Measurements from ENCODE around the gene COL16A1.
A peak's percentile ranks its signal among the peaks of the same experiment; 100 is the strongest.

Gene COL16A1

DNA sequence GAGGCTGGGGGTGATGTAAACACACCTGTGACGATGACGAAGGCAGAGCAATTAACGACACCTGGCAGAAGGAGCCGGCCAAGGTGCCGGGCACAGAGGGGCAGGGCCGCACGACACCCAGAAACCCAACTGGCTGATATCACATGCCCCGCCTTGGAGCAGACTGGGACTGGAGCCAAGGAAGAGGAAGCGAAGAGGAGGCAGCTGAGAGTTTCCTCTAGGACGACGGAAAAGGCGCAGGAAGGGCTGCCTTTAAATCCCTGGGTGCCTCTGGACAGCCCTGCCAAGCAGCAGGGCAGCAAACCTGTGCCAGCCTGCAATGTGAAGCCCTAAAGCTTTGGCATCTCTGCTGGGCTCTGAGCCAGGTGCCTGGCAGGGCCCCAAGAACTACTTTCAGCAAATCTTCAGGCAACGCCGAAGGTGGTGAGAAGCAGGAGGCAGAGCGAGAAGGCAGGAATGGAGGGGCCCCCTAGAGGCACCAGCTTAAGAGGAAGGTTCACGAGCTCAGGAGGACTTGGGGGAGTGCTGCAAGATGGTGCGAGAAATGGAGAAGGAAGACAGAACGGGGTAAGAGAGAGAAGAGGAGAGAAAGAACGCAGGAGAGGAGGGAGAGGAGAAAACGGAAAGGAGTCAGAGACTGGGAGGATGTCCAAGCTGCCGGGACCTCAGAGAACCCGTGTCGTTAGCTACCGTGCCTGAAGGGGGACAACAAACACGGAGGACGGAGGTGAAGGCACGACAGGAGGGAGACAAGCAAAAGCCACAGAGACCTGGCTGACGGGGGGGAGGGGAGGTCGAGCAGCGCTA is 33.8 kb downstream of the COL16A1 start:
- H3K27ac Mint-ChIP-seq = no peak overlapping the region
- no peaks in the 10 kb centered on the region for H3K36me3 Mint-ChIP-seq

DNA sequence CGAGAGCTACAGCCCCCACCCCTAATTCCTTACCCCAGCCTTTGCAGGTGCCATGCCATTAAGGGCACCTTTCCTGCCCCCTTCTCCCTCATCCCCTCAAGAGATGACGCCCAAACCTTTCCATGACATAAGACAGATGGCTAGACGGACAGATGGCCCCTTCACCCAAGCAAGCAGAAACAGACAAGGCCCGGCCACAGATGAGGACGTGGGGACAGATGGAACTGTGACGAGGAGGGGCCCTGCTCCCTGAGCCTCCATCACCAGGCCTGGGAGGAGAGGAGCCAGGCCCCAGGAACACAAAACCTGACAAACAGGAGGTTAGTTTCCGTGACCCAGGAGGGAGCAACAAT is 34.4 kb downstream of the COL16A1 start:
- Mint-ChIP-seq H3K9me3 (no peaks in the 10 kb centered on the region), H3K4me1 (peaks cover 11% of the 10 kb centered on the region), H3K27ac (no peak overlapping the region), H3K27me3 (peaks cover 10% of the 10 kb centered on the region), H3K36me3 (no peaks in the 10 kb centered on the region), H3K4me3 (no peak overlapping the region)

More for the DNA sequence above, 33.8 kb downstream of the COL16A1 start:
- Mint-ChIP-seq H3K4me1 (peaks cover 11% of the 10 kb centered on the region), H3K9me3 (no peaks in the 10 kb centered on the region), H3K4me3 (peak overlapping the region; percentile 74), H3K27me3 (peaks cover 10% of the 10 kb centered on the region)

DNA sequence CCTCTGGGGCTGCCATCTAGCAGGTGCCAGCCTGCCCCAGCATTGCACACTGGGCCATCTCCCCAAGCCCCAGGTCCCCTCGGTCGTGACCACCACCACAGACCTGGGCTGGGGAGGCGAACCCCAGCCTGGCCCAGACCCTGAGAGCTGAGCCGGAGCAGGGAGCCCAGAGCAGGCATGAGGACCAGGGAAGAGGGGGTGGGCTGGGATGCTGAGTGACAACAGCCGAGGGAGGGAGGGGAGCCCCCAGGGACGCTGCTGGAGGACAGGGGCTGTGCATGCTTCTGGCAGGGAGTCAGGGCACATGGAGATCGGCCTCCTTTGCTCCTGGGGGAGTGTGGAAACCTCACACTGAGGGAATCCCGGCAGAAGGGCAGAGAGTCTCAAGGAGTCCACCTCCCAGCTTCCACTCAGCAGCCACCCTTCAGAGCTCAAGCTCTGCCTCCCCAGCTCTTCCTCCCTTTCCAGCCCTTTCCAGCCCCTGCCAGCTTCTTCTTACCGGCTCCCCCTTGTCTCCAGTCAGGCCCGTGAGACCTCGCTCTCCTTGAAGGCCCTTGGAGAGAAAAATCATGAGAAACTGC is 35.4 kb downstream of the COL16A1 start:
- Mint-ChIP-seq H3K36me3 (no peaks in the 10 kb centered on the region), H3K27ac (no peak overlapping the region), H3K27me3 (peaks cover 10% of the 10 kb centered on the region), H3K4me1 (peaks cover 11% of the 10 kb centered on the region), H3K4me3 (no peak overlapping the region), H3K9me3 (no peaks in the 10 kb centered on the region)

DNA sequence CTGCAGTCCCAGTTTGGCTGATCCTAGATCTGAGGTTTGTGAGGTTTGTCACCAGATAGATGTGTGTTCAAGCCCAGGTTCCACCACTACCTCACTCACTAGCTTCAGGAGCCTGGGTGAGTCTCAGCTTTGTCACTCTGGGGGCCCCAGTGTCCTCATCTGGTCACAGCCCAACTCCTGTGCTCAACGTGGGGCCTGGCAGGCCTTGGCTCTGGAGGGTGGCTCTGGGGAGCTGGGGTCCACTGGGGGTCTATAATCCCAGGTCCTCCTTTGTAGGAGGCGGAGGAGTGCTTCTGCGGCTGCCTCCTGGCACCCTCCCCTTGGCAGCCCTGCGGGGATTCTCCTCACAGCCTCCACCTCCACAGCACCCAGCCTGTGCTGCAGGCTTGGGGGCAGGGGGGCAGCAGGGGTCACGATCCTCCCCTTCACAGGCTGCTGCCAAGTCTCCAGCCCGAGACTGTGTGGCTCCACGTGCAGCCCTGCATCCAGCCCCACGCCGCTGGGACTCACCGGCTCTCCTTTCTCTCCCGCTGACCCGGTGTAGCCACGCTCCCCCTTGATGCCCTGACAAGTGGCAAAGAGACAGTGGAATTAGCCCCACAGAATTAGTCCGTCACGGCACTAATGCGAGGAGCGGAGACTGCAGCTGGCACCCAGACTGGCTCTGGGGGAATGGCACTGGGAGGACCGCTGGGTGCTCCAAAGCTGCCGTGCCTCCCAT is 36.6 kb downstream of the COL16A1 start:
- Mint-ChIP-seq H3K36me3 (no peaks in the 10 kb centered on the region), H3K4me1 (peaks cover 11% of the 10 kb centered on the region), H3K27ac (no peak overlapping the region), H3K9me3 (no peaks in the 10 kb centered on the region), H3K27me3 (peaks cover 10% of the 10 kb centered on the region), H3K4me3 (no peak overlapping the region)

DNA sequence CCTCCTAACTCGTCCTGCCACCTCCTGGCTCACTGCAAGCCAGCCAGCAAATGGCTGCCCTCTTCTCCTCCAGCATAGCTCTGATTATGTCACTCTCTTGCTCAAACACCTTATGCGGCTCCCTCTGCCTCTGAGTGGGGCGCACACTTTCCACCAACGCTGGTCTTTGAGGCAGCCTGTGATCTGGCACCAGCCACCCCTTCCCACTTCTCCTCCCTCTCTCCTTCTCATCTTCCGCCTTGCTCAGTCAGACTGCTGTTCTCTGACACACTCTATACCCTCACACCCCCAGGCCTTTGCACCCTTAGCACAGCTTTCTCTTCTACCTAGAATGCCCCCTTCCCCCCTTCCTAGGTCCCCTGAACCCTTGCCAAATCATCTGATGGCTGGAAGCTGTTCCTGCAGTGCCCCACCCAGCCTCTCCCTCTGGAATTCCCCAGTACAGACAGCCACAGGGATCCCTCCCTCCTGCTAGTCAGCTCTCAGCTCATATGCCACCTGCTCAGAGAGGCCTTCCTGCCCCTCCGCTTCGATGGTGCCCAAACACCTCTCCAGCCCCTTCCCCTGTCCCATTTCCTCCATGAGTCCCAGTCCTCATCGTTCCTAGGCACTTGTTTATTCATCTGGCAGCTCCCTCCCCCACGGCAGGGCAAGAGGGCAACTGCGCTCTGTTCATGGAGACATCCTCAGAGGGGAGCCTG is 37.4 kb downstream of the COL16A1 start:
- Mint-ChIP-seq H3K27me3 (peaks cover 10% of the 10 kb centered on the region), H3K36me3 (no peaks in the 10 kb centered on the region), H3K4me3 (no peak overlapping the region), H3K9me3 (no peaks in the 10 kb centered on the region), H3K4me1 (peaks cover 11% of the 10 kb centered on the region), H3K27ac (peak overlapping the region; percentile 60)

DNA sequence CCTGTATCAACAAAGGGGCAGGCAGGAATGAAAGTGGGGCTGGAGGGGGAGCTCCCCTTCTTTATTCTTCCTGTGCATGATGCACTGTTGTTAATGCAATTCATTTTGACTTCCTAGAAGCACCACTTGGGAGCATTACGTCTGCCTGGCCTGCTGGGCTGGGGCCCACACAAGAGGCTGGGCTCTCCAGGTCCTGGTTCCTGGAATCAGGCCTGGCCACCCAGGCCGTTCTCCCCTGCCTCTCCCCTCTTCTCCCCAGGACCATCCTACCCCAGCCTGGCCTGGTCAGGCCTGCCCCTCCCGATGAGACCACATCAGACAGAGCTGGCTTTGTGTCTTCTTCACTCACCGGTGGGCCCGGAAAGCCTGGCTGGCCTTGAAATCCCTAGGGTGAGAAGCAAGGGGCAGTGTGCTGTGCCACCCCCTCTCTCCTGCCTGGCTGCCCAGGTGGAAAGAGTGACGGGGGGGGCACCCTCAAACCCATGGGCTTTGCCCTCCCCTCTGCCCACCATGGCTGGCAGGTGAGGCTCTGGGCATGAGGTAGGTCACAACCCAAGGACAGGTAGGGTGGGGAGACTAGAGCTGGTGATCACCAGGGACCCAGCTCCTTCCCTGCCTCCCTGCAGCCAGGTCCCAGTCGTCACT is 38.5 kb downstream of the COL16A1 start:
- H3K36me3 Mint-ChIP-seq = no peaks in the 10 kb centered on the region

DNA sequence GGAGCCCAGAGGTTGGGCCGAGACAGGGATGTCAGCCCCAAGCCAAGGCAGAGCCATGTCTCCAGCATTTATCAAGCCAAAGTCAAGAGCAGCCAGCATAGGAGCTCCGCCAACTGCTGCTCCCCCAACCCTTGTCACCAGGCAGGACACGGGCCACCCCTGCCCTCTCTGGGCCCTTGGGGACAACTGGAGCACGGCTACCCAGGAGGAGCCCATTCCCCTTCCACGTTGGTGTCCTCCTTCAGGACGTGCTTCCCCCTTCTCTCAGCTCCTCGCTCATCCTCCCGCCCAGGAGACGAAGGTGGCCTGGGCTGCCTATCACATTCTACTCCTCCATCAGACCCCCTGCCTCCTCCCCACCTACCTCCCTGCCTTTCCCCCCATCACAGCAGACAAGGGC is 39.3 kb downstream of the COL16A1 start:
- Mint-ChIP-seq H3K4me1 (peaks cover 2% of the 10 kb centered on the region), H3K4me3 (no peak overlapping the region)

More for the DNA sequence above, 38.5 kb downstream of the COL16A1 start:
- Mint-ChIP-seq H3K4me1 (peaks cover 10% of the 10 kb centered on the region), H3K27ac (no peak overlapping the region), H3K9me3 (no peaks in the 10 kb centered on the region), H3K4me3 (no peak overlapping the region), H3K27me3 (peaks cover 6% of the 10 kb centered on the region)

DNA sequence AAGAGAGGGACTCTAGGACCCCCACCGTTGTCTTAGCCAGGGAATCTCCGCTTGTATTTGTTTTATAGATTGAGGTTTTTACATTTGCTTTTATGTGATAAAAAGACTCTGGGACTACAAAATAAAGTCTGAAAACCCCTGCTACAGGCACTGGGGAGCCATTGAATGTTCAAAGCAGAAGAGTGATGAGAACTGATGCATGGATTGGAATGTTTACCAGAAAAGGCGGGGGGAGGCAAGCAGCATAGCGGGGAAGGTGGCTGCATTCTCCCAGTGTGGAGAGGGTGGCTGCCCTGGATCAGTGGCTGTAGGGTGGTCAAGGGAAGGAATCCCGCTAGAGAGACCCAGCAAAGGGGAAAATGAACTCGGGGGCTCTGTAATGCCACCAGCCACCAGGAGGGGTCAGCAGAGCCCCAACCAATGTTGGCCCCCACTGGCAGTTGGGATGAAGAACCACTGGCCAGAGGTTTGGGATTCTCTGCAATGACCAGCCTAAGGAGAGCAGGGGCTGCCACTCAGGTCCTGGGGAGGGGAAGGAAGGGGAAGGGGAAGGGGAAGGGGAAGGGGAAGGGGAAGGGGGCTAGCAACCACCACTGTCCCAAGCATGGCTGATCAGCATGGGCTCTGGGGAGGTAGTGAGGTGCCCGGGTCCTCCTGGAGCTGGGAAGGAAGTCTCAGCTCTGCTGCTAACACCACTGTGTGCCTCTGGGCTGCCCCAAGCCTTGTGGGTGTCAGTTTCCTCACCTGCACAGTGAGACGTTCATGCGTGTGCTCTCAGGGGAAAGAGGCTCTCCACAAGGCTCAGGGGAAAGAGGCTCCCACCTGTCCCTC is 40.0 kb downstream of the COL16A1 start:
- H3K36me3 Mint-ChIP-seq = no peaks in the 10 kb centered on the region
- no peaks in the 10 kb centered on the region for H3K27me3 Mint-ChIP-seq
- no peaks in the 10 kb centered on the region for H3K9me3 Mint-ChIP-seq
- H3K4me1 Mint-ChIP-seq = no peaks in the 10 kb centered on the region
- H3K27ac Mint-ChIP-seq = no peak overlapping the region
- H3K4me3 Mint-ChIP-seq = no peak overlapping the region

More for the DNA sequence above, 39.3 kb downstream of the COL16A1 start:
- Mint-ChIP-seq H3K27ac (no peak overlapping the region), H3K9me3 (no peaks in the 10 kb centered on the region), H3K36me3 (no peaks in the 10 kb centered on the region), H3K27me3 (peaks cover 3% of the 10 kb centered on the region)

DNA sequence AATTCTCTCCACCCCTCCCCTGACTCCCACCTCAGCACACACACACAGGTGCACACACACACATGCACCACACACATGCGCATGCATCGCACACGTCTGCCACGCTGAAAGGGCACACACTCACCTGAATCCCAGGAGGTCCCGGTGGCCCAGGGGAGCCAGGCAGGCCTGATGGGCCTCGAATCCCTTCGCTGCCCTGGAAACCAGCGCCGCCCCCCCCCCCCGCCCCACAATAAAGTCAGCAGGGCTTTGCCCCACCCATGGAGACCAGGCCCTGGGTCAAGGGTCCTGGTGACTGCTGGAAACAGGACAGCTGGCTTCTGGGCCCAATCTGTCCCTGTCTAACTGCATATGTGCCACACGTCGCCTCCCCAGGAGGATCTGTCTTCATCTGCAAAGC is 41.4 kb downstream of the COL16A1 start:
- Mint-ChIP-seq H3K27ac (no peak overlapping the region), H3K4me3 (no peak overlapping the region), H3K36me3 (no peaks in the 10 kb centered on the region), H3K27me3 (no peaks in the 10 kb centered on the region), H3K9me3 (no peaks in the 10 kb centered on the region), H3K4me1 (no peaks in the 10 kb centered on the region)

DNA sequence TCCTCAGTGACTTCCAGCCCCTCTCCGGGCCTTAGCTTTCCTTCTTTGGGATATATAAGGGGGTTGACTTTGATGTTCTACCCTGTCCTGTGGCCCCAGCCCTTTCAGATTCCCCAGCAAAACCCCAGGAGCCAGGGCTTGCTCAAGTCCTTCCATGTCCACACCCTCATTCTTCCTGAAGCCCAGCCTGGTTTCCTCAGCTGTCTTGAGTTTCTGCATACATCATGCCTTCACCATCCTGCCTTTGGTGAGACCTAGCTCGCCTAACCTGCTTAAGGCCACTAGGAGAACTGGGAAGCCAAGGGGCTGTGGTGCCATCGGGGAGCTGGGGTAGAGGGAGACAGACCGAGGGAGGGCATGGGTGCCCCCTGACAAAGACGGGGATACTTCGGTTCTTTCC is 42.0 kb downstream of the COL16A1 start:
- Mint-ChIP-seq H3K27ac (no peak overlapping the region), H3K4me3 (no peak overlapping the region), H3K36me3 (no peaks in the 10 kb centered on the region), H3K9me3 (no peaks in the 10 kb centered on the region), H3K27me3 (no peaks in the 10 kb centered on the region), H3K4me1 (no peaks in the 10 kb centered on the region)

DNA sequence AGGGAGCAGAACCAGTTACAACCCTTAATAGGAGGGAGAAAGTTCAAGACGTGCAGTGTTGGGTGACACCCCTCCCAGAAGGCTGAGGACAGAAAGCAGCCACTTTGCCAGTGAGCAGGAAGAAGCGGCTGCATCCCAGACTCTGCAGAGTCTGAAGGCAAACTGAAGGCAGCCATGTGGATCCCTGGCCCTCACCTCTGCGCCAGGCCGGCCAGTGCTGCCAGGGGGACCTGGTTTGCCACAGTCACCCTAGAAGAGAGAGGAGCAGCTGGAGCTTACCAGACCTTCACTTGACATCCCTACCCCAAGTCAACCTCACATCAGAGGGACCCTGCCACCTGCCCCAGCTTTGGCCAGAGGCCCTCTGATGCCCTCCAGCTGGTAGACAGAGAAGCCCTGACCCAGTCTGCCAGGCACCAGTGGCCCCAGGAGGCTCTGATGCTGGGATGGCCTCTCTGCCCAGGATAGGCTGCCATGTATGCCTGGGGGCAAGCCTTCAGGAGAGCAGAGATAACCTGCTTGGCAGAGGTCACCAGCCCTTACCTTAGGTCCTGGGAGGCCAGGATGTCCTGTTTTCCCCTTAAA is 42.9 kb downstream of the COL16A1 start:
- Mint-ChIP-seq H3K27me3 (no peaks in the 10 kb centered on the region), H3K4me1 (no peaks in the 10 kb centered on the region), H3K4me3 (no peak overlapping the region), H3K36me3 (no peaks in the 10 kb centered on the region), H3K27ac (no peak overlapping the region), H3K9me3 (no peaks in the 10 kb centered on the region)

DNA sequence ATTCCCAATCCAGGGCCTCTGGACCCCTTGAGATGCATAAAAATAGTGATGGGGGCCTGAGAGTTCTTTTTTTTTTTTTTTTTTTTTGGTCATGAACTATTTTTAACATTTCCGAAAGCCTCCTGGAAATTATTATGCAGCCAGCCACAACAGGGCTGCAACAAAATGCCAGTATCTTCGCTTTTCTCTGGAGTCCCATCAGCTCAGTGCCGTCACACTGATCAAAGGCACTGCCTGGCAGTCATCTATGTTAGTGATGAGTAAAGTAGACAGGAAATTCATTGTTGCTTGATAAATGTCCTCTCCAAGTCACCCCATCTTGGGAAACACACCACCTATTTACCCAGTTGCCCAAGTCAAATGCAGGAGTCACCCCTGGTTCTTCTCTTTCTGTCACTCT is 43.9 kb downstream of the COL16A1 start:
- no peaks in the 10 kb centered on the region for H3K9me3 Mint-ChIP-seq
- H3K4me1 Mint-ChIP-seq = no peaks in the 10 kb centered on the region
- no peak overlapping the region for H3K4me3 Mint-ChIP-seq
- no peaks in the 10 kb centered on the region for H3K27me3 Mint-ChIP-seq
- no peaks in the 10 kb centered on the region for H3K36me3 Mint-ChIP-seq
- no peak overlapping the region for H3K27ac Mint-ChIP-seq

DNA sequence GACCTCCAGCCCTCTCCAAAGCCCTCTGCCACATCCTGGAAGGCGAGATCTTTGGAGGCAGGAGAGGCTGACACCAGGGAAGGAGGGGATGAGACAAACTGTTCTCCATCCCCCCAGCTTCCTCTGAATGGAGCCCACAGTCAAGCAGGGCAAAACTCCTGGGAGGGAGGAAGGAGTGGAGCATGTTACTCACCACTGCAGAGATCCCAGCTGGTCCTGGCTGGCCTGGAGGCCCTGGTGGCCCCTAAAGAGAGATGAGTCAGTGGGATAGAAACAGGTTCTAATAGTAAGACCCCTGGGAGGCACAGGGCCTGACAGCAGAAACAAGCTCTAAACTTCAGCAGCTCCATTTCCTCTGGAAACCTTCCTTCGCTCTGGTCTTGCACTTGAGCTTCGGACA is 45.1 kb downstream of the COL16A1 start:
- Mint-ChIP-seq H3K4me1 (no peaks in the 10 kb centered on the region), H3K27ac (no peak overlapping the region), H3K27me3 (no peaks in the 10 kb centered on the region), H3K9me3 (no peaks in the 10 kb centered on the region), H3K36me3 (no peaks in the 10 kb centered on the region), H3K4me3 (no peak overlapping the region)

DNA sequence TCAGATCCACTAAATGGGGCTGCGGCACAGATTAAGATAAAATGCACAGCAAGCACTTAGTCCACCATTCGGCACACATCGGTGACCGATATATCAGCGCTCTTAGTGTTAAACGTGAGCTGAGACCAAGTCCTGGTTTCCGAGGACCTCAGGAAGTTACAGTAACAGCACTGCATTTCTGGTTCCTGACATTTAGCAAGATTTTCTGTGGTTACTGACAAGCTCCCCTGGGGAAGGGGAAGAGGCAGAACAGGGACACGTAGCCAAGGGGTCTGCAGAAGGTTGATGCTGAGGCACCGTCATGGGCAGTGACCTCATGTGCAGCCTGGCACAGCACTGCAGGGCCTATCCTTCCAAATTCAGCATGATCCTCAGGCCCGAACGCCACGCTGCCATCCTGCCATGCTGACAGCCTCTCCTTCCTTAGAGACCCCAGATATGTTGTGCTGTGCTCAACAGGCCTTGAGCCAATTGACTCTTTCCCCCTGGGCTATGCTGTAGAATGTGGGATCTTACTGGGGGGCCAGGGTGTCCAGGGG is 45.8 kb downstream of the COL16A1 start:
- H3K27ac Mint-ChIP-seq = no peak overlapping the region
- no peaks in the 10 kb centered on the region for H3K27me3 Mint-ChIP-seq
- no peaks in the 10 kb centered on the region for H3K36me3 Mint-ChIP-seq
- H3K4me1 Mint-ChIP-seq = no peaks in the 10 kb centered on the region
- no peaks in the 10 kb centered on the region for H3K9me3 Mint-ChIP-seq
- no peak overlapping the region for H3K4me3 Mint-ChIP-seq
